CD4-positive, alpha-beta T cell treated with Interleukin-17A for 1 hour (primary cell): ENCODE data around the gene C11orf68.

Experiments
- DNase-seq: peaks from one replicate; pipeline ENCODE4 v3.0.0-alpha.2; 2020

Gene C11orf68

GRCh38 chr11:65888163-65888814 lies 30.6 kb downstream of the C11orf68 start, which contains the start of gene FIBP:
FIBP (minus strand) TSS chr11:65888471; CDS start chr11:65888418, 53 bp downstream.
- peak; percentile 96 for DNase-seq

GRCh38 chr11:65887723-65888162 lies 31.1 kb downstream of the C11orf68 start:
- DNase-seq: peak; percentile 32

GRCh38 chr11:65886826-65887722 lies 31.8 kb downstream of the C11orf68 start:
- no peak for DNase-seq

GRCh38 chr11:65885808-65886536 lies 32.9 kb downstream of the C11orf68 start:
- DNase-seq: no peak

GRCh38 chr11:65885231-65885630 lies 33.6 kb downstream of the C11orf68 start:
- DNase-seq: no peak

GRCh38 chr11:65884716-65885092 lies 34.2 kb downstream of the C11orf68 start:
- DNase-seq: peak; percentile 86

- no peak for DNase-seq
Measured at GRCh38 chr11:65883786-65884715, 34.8 kb downstream of the C11orf68 start.

- DNase-seq: no peak
Measured at GRCh38 chr11:65883058-65883761, 35.7 kb downstream of the C11orf68 start.

- DNase-seq: no peak
Measured at GRCh38 chr11:65882120-65883057, 36.5 kb downstream of the C11orf68 start.

GRCh38 chr11:65880844-65881421 lies 37.9 kb downstream of the C11orf68 start:
- peak; percentile 44 for DNase-seq

- DNase-seq: no peak
Measured at GRCh38 chr11:65880027-65880426, 38.8 kb downstream of the C11orf68 start.

GRCh38 chr11:65879617-65880016 lies 39.2 kb downstream of the C11orf68 start, which contains the start of gene CTSW:
CTSW (plus strand) TSS chr11:65879837; CDS start chr11:65879855, 18 bp downstream.
- peak; percentile 68 for DNase-seq

GRCh38 chr11:65873318-65874156 lies 45.3 kb downstream of the C11orf68 start:
- DNase-seq: peak; percentile 97

GRCh38 chr11:65872586-65873317 lies 46.1 kb downstream of the C11orf68 start, which contains the start of gene EFEMP2:
EFEMP2 (minus strand) TSS chr11:65872800; CDS start chr11:65872354, 446 bp downstream.
- no peak for DNase-seq

- no peak for DNase-seq
Measured at GRCh38 chr11:65871811-65872548, 46.9 kb downstream of the C11orf68 start.

- no peak for DNase-seq
Measured at GRCh38 chr11:65870706-65871681, 47.9 kb downstream of the C11orf68 start.
